Measurements from ENCODE around the gene CYTH3.

The CYTH3 gene

GRCh38 chr7:6279937-6280336, 7.5 kb upstream of the CYTH3 start:
- no peak for DNase-seq

- no peak for DNase-seq
Observed at GRCh38 chr7:6279341-6279740, 6.9 kb upstream of the CYTH3 start.

GRCh38 chr7:6278749-6279310, 6.4 kb upstream of the CYTH3 start:
- DNase-seq: no peak

- no peak for DNase-seq
Observed at GRCh38 chr7:6277476-6277875, 5.1 kb upstream of the CYTH3 start.

GRCh38 chr7:6276911-6277408, 4.5 kb upstream of the CYTH3 start:
- no peak for DNase-seq

- DNase-seq: no peak
Observed at GRCh38 chr7:6274743-6275142, 2.3 kb upstream of the CYTH3 start.

- no peak for DNase-seq
Observed at GRCh38 chr7:6273917-6274630, 1.6 kb upstream of the CYTH3 start.

GRCh38 chr7:6273380-6273837, 985 bp upstream of the CYTH3 start:
- DNase-seq: peak; percentile 58

- no peak for DNase-seq
Observed at GRCh38 chr7:6271694-6272440, 557 bp downstream of the CYTH3 start.

- no peak for DNase-seq
Observed at GRCh38 chr7:6271060-6271658, 1.3 kb downstream of the CYTH3 start.

GRCh38 chr7:6269527-6269926, 2.9 kb downstream of the CYTH3 start:
- no peak for DNase-seq

GRCh38 chr7:6268907-6269306, 3.5 kb downstream of the CYTH3 start:
- DNase-seq: no peak

- DNase-seq: no peak
Observed at GRCh38 chr7:6268023-6268900, 4.2 kb downstream of the CYTH3 start.

GRCh38 chr7:6266699-6267098, 5.7 kb downstream of the CYTH3 start:
- DNase-seq: no peak

- no peak for DNase-seq
Observed at GRCh38 chr7:6262221-6262620, 10.2 kb downstream of the CYTH3 start.

GRCh38 chr7:6261699-6262098, 10.7 kb downstream of the CYTH3 start:
- DNase-seq: no peak

GRCh38 chr7:6260291-6261187, 11.9 kb downstream of the CYTH3 start:
- no peak for DNase-seq

GRCh38 chr7:6259257-6259656, 13.2 kb downstream of the CYTH3 start:
- DNase-seq: no peak

- no peak for DNase-seq
Observed at GRCh38 chr7:6258440-6259182, 13.8 kb downstream of the CYTH3 start.

GRCh38 chr7:6257675-6258074, 14.7 kb downstream of the CYTH3 start:
- no peak for DNase-seq
